ENCODE data around the gene BAAT.

Gene BAAT

GRCh38 chr9:101398068-101398929 lies 13.5 kb upstream of the BAAT start, which contains the start of the genes MRPL50 and ZNF189:
TSS of gene MRPL50 (minus strand) at chr9:101398618. CDS start at chr9:101398592, 26 bp downstream.
TSS of gene ZNF189 (plus strand) at chr9:101398851. CDS start at chr9:101399157, 306 bp downstream.
- DNase-seq (ENCODE audit: low read depth in 2 of 2): peak; percentile 91 to 92

GRCh38 chr9:101397746-101398067 lies 12.9 kb upstream of the BAAT start:
- no peak for DNase-seq (ENCODE audit: low read depth in 2 of 2)

DNA sequence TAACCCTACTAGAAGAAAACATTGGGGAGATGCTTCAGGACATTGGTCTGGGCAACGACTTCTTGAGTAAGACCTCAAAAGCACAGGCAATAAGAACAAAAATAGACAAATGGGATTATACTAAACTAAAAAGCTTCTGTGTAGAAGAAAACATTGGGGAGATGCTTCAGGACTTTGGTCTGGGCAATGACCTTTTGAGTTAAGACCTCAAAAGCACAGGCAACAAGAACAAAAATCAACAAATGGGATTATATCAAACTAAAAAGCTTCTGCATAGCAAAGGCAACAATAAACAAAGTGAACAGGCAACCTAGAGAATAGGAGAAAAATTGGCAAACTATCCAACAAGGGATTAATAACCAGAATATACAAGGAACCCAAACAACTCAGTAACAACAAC lies 9.9 kb upstream of the BAAT start:
- DNase-seq (ENCODE audit: low read depth in 2 of 2): no peak

DNA sequence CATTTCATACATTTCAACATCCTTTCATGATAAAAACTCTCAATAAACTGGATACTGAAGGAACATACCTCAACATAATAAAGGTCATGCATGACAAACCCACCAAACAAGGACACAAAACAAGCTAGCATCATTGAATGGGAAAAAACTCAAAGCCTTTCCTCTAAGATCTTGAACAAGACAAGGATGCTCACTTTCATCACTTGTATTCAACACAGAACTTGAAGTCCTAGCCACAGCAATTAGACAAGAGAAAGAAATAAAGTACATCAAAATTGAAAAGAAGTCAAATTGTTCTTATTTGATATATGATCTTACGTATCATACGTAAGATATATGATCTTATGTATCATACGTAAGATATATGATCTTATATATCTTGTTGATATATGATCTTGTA lies 8.3 kb upstream of the BAAT start:
- no peak for DNase-seq (ENCODE audit: low read depth in 2 of 2)

- no peak for DNase-seq (ENCODE audit: low read depth in 2 of 2)
These were observed 3.7 kb upstream of the BAAT start for GRCh38 chr9:101388507-101388993.

- DNase-seq (ENCODE audit: low read depth in 2 of 2): no peak
These were observed 3.2 kb upstream of the BAAT start for GRCh38 chr9:101387871-101388506.

DNA sequence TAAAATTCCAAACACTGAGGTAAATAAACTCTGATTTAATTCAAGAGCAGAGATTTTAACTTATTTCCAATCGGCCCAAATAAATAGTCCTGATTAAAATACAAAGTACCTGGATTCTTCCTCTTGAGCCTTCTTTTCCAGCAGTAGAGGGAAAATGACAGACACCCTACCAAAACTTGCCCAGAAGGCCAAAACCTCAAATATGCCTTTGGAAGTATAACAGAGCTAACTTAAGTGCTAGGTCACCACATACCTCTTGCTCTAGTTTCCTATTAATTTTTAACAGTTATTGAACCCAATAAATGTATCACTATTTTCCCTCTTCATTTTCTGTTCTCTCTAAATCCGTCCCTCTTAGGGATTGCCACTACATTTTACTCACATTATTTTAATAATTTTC lies 1.4 kb downstream of the BAAT start:
- no peak for DNase-seq (ENCODE audit: low read depth in 2 of 2)

DNA sequence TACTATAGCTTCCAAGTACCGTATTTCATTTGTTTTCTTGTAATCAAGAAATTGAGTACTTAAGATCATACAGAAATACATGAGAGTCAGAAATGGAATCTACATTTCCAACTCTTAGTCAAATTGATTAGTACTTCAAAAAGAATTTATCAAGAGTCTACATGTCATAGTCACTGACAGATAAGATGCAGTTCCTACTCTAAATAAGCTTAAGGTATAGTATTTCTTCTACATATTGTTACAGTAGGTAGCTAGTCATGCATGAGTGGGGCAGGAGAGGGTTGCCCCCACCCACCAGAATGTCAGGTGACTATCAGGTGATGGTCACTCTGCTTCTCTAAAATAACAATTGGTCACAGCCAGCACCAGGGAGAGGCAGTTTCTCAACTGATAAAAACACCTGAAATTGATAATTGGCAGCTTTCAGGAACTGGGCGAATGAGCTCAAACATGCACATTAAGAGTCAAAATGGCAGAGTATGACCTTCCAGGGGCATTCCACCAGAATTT lies 2.9 kb downstream of the BAAT start:
- DNase-seq (ENCODE audit: low read depth in 2 of 2): no peak

DNA sequence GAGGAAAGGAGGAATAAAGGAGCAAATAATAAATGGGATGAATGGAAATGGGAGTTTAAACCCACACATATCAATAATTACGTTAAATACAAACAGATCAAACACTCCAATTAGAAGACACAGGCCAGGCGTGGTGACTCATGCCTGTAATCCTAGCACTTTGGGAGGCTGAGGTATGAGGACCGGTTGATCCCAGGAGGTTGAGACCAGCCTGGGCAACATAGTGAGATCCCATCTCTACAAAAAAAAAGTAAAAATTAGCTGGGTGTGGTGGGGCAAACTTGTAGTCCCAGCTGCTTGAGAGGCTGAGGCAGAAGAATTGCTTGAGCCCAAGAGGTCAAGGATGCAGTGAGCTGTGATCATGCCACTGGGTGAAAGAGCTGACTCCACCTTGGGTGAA lies 3.7 kb downstream of the BAAT start:
- DNase-seq (ENCODE audit: low read depth in 2 of 2): no peak

DNA sequence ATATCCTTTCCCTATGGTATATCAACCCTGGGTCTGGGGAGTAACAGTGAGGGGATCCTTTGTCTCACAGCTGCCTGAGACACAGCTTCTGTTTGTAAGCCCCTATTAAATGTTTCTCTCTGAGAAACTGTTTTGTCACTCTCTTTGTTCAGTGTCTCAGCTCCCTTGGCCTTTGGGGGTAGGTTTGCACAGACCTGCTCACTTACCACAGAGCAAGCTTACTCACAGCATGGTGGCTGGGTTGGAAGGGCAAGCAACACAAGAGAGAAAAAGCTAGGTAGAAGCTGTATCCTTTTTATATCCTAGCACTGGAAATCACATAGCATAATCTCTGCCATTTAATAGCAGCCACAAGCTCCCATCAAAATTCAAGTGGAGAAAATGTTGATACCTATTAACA lies 4.5 kb downstream of the BAAT start:
- no peak for DNase-seq (ENCODE audit: low read depth in 2 of 2)

- no peak for DNase-seq (ENCODE audit: low read depth in 2 of 2)
These were observed 8.5 kb downstream of the BAAT start for GRCh38 chr9:101376111-101376848.

- DNase-seq (ENCODE audit: low read depth in 2 of 2): no peak
These were observed 9.3 kb downstream of the BAAT start for GRCh38 chr9:101375546-101375945.

DNA sequence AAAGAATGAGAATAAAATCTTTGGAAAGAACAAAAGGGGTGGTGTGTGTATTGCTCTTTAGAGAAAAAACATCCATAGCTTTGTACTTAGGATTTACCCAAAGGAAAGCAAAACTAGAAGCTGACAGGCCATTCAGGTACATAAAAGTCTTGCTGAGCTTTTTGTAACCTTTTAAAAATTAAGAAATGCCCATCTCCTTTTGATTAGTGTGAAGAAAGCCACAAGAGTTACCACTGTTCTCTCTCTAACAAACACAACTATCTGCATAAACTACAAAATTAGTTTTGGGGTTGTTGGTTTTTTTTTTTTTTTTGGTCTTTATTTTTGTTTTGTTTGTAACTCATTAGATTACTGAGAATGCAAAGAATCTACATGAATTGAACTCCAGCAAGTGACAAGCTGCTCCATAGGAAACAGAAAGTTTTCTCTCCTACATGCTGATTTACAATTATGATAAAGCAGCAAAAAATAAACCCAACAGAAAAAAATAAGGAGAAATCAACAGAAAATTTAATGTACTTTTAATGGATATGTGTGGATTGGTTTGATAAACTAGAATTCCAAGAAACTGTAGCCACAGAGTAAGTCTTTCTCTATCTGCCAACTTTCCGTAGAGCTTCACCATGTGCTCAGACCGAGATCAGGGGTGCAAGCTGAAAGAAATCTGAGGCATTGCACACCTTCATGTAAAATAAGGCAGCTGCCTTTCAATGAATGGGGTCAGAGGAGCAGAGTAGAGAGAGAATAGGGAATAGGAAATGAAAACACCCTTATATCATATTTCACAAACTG lies 12.3 kb downstream of the BAAT start:
- no peak for DNase-seq (ENCODE audit: low read depth in 2 of 2)

DNA sequence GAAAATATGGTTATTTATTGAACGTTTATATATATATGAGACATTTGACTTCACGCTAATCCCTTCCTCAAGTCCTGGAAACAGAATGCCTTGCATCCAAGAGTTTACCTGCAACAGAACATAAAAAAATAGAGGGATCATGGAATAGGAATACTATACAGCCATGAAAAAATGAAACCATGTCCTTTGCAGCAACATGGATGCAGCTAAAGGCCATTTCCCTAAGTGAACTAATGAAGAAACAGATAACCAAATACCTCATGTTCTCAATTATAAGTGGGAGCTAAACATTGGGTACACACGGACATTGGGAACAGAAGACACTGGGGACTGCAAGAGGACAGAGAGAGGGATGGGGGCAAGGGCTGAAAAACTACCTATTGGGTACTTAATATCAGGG lies 13.0 kb downstream of the BAAT start:
- DNase-seq (ENCODE audit: low read depth in 2 of 2): no peak

DNA sequence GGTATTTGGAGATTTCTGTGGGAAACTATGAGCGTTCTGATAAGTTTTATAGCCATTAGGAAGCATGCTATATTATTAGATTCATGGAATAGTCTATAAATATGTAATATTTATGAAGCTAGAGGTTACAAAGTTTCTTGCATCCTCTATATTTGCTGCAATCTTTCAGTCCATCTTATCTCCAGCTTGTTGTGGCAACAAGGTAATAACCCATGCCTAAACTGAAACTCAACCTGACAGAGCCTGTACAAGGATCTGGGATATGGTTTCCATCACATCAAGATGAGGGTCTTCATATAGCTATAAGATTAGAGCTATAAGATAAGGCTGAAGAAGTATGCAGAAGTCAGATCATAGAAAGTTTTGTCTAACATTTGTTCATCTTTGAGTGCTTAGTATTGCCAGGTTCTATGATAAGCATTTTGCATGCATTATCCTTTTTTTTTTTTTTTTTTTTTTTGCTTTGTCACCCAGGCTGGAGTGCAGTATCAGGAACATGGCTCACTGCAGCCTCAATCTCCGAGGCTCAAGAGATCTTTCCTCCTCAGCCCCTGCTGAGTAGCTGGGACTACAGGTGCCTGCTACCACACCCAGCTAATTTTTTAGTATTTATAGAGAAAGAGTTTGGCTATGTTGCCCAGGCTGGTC lies 14.8 kb downstream of the BAAT start:
- DNase-seq (ENCODE audit: low read depth in 2 of 2): no peak

DNA sequence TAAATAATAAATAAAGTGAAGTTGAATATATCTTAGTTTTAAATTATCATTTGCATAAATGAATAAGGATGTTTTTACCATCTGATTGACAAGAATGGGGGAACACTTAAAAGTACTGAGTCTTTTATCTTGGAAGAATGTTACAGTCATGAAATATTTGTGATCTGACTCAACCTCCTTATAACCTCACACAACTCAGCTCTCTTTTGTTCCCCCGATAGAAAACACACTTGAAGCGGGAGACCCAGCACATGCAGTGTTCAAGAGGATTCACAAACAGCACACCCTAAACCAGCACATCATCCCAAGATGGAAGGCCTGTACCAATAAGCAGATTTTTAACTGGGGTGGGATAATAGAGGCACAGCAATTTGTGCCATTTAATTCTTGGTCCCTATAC lies 15.5 kb downstream of the BAAT start:
- DNase-seq (ENCODE audit: low read depth in 2 of 2): no peak

DNA sequence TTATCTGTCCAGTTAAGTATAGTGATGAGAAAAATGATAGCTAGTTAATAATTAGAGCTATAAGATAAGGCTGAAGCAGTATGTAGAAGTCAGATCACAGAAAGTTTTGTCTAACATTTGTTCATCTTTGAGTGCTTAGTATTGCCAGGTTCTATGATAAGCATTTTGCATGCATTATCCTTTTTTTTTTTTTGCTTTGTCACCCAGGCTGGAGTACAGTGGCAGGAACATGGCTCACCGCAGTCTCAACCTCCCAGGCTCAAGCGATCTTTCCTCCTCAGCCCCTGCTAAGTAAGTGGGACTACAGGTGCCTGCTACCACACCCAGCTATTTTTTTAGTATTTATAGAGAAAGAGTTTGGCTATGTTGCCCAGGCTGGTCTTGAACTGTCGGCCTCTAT lies 17.5 kb downstream of the BAAT start:
- no peak for DNase-seq (ENCODE audit: low read depth in 2 of 2)

DNA sequence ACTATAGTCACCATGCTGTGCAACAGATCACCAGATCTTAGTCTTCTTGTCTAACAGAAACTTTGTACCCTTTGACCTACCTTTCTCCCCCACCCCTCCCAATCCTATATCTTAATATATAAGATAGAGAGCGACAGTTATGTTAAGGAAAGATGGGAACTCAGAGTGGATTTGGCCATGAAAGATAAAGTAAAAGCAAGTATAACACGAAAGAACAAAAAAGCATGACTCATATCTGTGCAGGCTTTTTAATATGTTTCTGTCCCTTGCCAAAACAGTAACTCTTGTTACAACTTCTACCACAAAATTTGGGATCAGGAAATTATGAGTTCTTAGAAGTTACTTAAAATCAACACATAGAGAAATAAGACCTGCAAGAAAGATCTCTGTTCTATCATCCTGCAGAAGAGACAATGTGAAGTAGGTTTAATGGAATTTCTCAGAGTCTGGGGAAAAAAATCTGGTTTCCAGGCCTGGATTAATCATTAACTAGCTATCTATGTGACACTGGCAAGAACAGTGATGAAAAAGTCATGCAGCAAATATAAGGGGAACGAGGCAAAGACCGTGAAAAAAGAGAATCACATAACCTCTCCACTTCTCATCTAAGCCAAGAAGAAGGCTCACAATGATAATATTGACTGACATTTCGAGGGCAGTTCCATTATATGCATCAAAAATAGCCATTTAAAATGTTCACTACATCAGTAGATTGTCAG lies 18.6 kb downstream of the BAAT start:
- no peak for DNase-seq (ENCODE audit: low read depth in 2 of 2)

DNA sequence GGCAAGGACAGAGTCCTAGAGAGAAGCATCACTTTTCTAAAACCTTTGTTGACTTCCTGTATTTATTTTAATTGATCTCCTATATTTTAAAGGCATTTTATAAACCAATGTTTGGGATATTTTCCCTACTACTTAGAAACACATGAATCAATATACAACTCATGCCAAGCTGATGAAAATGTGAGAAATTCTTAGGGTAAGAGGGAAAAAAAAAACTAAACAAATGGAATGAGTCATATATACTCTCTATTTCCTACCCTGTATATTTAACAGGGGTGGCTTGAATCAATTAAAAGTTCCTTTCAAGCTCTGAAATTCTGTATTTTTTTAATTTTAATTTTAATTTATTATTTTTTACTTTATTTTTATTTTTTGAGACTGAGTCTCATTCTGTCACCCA lies 19.6 kb downstream of the BAAT start:
- no peak for DNase-seq (ENCODE audit: low read depth in 2 of 2)

- no peak for DNase-seq (ENCODE audit: low read depth in 2 of 2)
These were observed 22.4 kb downstream of the BAAT start for GRCh38 chr9:101362450-101362849.
